ENCODE results near the gene WFDC6. TPM values are rescaled to one million over a fixed set of nuclear protein-coding genes. Genes with fewer than 3 reads are reported as not detected.

WFDC6 gene
- total and polyA plus RNA-seq, 2 of the 8 experiments (the other 6 are each of a cell fraction or from before 2014, with no cell fraction given), result not detected

DNA sequence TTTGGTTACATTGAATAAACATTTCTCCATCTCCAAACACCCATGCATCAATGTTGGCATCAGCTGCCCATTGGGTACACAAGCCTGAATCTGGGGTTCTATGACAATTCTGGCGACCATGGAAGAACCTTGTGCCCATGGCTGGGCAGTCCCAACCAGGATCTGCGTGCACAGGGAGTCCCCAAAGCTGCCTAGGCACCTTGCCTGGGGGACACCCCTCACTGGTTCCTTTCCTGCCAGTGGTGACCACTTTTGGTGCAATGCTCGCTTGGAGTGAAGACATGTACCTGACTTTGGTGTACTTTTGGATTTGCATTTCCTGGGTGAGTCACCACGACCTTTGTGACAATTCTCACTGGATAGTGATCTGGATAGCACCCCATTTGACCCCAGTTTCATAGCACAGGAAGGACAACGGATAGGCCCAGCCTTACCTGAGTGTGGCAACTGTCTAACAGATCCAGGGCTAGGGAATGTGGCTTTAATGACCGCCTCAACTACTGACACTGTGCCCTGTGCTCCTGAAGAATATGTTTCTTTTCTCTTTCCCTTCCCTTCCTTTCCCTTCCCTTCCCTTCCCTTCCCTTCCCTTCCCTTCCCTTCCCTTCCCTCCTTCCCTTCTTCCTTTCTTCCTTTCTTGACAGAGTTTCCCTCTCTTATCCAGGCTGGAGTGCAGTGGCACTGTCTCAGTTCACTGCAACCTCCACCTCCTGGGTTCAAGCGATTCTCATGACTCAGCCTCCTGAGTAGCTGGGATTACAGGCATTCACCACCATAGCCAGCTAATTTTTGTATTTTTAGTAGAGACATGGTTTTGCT lies 31.0 kb downstream of the WFDC6 start:
- Histone ChIP-seq H2BK20ac (ENCODE audit: low read length) (no peak overlapping the region), H3K14ac (ENCODE audit: insufficient read length) (no peak overlapping the region), H3K79me1 (ENCODE audit: low read depth, low read length) (no peaks in the 10 kb centered on the region), H3K9me3 (ENCODE audit: insufficient read depth in 2 of 2, low read depth in 1 of 2, low read length in 1 of 2) (no peaks in the 10 kb centered on the region), H4K91ac (replicated peaks; ENCODE audit: insufficient read length, low read length) (no peak overlapping the region), H4K20me1 (replicated peaks in 1 of 2; ENCODE audit: control insufficient read depth in 1 of 2, insufficient read depth in 2 of 2, low read length in 2 of 2) (no peaks in the 10 kb centered on the region), H4K5ac (ENCODE audit: insufficient read length, low read depth, low read length) (no peak overlapping the region), H2BK5ac (ENCODE audit: low read depth, low read length) (no peak overlapping the region), H3K4me2 (ENCODE audit: insufficient read depth in 1 of 2, low read depth in 2 of 2, low read length in 2 of 2) (no peak overlapping the region), H3K56ac (replicated peaks; ENCODE audit: insufficient read length, low read depth, low read length) (no peak overlapping the region), H3K36me3 (ENCODE audit: control insufficient read depth in 2 of 4, insufficient read depth in 4 of 4, low read length in 3 of 4) (no peaks in the 10 kb centered on the region), H3K18ac (ENCODE audit: extremely low read depth, low read length) (no peak overlapping the region), H3K4ac (replicated peaks; ENCODE audit: insufficient read length, low read depth, low read length) (no peak overlapping the region), H2AFZ (ENCODE audit: low read length) (no peak overlapping the region), H3K23ac (ENCODE audit: insufficient read length) (no peak overlapping the region), H3K27ac (ENCODE audit: low read depth, low read length) (no peak overlapping the region), H3K79me2 (ENCODE audit: control insufficient read depth in 1 of 2, insufficient read depth in 2 of 2, low read length in 2 of 2) (no peaks in the 10 kb centered on the region), H2BK15ac (ENCODE audit: low read length) (0 out of 2 replicates have a peak overlapping the region, but pooled peaks have one; percentile 54), H2BK120ac (replicated peaks; ENCODE audit: low read depth, low read length) (no peak overlapping the region), H3K4me1 (replicated peaks in 1 of 4; ENCODE audit: control insufficient read depth in 3 of 4, insufficient read depth in 4 of 4, low read length in 3 of 4) (no peaks in the 10 kb centered on the region; a peak in 1 of 7 replicates), H3K4me3 (ENCODE audit: extremely low read depth in 1 of 4, insufficient read depth in 2 of 4, low read depth in 3 of 4, low read length in 4 of 4) (no peak overlapping the region), H2AK5ac (ENCODE audit: low read depth, low read length) (no peak overlapping the region), H4K8ac (ENCODE audit: extremely low read depth, insufficient read depth, low read length) (no peak overlapping the region), H3K23me2 (ENCODE audit: low read depth, low read length) (no peaks in the 10 kb centered on the region; the same call in 1 of the 2 replicates), H3K27me3 (replicated peaks in 1 of 4; ENCODE audit: control insufficient read depth in 3 of 4, extremely low read depth in 1 of 4, insufficient read depth in 3 of 4, low read length in 3 of 4) (no peaks in the 10 kb centered on the region), H2BK12ac (ENCODE audit: low read depth, low read length) (no peak overlapping the region), H3K9ac (replicated peaks in 1 of 4; ENCODE audit: extremely low read depth in 1 of 4, low read depth in 3 of 4, low read length in 3 of 4) (no peak overlapping the region)
- WGBS, 2 experiments (ENCODE audit: extremely low coverage in 1 of 2, insufficient coverage in 1 of 2, insufficient read length in 1 of 2, insufficient replicate concordance in 2 of 2, low coverage in 1 of 2, low lambda C conversion rate in 2 of 2, missing lambda C conversion rate in 1 of 2), result 77% methylated on average over 7 of the region's 7 CpGs; no CpG with 5 or more reads in 1 of the 2 experiments
- ChIA-PET CTCF (ENCODE audit: partially characterized antibody) (interaction anchor here (0.7 to 1.2 kb wide), 4 partner anchors 72 to 281 kb away, joined by 3 read pairs; no protein-coding TSS in a partner anchor), POLR2A (ENCODE audit: partially characterized antibody) (no interaction called here)
- DNase-seq (ENCODE audit: low read depth in 1 of 2, low spot score in 2 of 2) (no peak), FAIRE-seq (no peak)
- TF ChIP-seq ATF3 (IDR thresholded peaks at IDR 0.05; ENCODE audit: insufficient read depth, low read depth, low read length) (no peak), KDM4A (IDR thresholded peaks at IDR 0.05; ENCODE audit: low read depth, low read length, severe bottlenecking) (no peak), RBBP5 (IDR thresholded peaks at IDR 0.05; ENCODE audit: borderline replicate concordance, low read depth, low read length) (no peak), POLR2A (IDR thresholded peaks at IDR 0.05; ENCODE audit: control extremely low read depth in 1 of 2, low read depth in 2 of 2, low read length in 2 of 2) (no peak), BRCA1 (IDR thresholded peaks at IDR 0.05; ENCODE audit: low read depth, low read length) (no peak), CTCF (IDR thresholded peaks at IDR 0.05; ENCODE audit: control extremely low read depth in 1 of 3, insufficient read depth in 1 of 3, low read depth in 1 of 3, low read length in 3 of 3) (no peak), CBX8 (IDR thresholded peaks at IDR 0.05; ENCODE audit: borderline replicate concordance, low read depth, low read length) (no peak), CBX5 (IDR thresholded peaks at IDR 0.05; ENCODE audit: low read depth, low read length) (no peak), SP1 (IDR thresholded peaks at IDR 0.05; ENCODE audit: low read depth, low read length) (no peak)
